Neural cell (in vitro differentiated cells): ENCODE results near the gene S100A1. TPM values are rescaled to one million over a fixed set of nuclear protein-coding genes. Genes with fewer than 3 reads are reported as not detected.

Source experiments
- H2AFZ ChIP-seq: fragments of 200-600, 300-800 bp; sonication (generic), shearing (Covaris generic); 2 replicates; pipeline ENCODE4 v1.6.0; 2014; ENCODE audit warnings: low read depth, mild to moderate bottlenecking, antibody characterized with exemption, low read length, moderate library complexity
- H3F3A ChIP-seq: fragments of 200-600 bp; shearing (Covaris generic); 2 replicates; pipeline ENCODE4 v1.6.1; 2016; ENCODE audit warnings: mild to moderate bottlenecking, moderate library complexity, mixed read lengths, antibody characterized with exemption, low read length; ENCODE audit not compliant: insufficient read depth, poor library complexity, severe bottlenecking
- H3K27ac ChIP-seq: fragments of 200-600, 300-800 bp; sonication (generic), shearing (Covaris generic); 2 replicates; pipeline ENCODE4 v1.5.1; 2014; ENCODE audit warnings: mild to moderate bottlenecking, low read length, moderate library complexity
- H3K27me3 ChIP-seq: fragments of 300-800, 200-600 bp; sonication (generic), shearing (Covaris generic); 2 replicates; pipeline ENCODE4 v1.6.0; 2014; ENCODE audit warnings: mild to moderate bottlenecking, low read depth, low read length, moderate library complexity; ENCODE audit not compliant: insufficient read depth
- H3K36me3 ChIP-seq: fragments of 300-800, 200-600 bp; sonication (generic), shearing (Covaris generic); 2 replicates; pipeline ENCODE4 v1.5.1; 2014; ENCODE audit warnings: mild to moderate bottlenecking, antibody characterized with exemption, low read length, moderate library complexity; ENCODE audit not compliant: insufficient read depth
- H3K4me2 ChIP-seq: fragments of 300-800, 200-600 bp; sonication (generic), shearing (Covaris generic); 2 replicates; pipeline ENCODE4 v1.6.0; 2014; ENCODE audit warnings: mild to moderate bottlenecking, low read length
- H3K4me3 ChIP-seq: fragments of 300-800, 200-600 bp; sonication (generic), shearing (Covaris generic); 2 replicates; pipeline ENCODE4 v1.5.1; 2014; ENCODE audit warnings: mild to moderate bottlenecking, low read length, moderate library complexity
- H3K79me2 ChIP-seq: fragments of 200-600 bp; shearing (Covaris generic); replicated peaks from 2 replicates; pipeline ENCODE4 v1.6.0; 2014; ENCODE audit warnings: mild to moderate bottlenecking, low read length, moderate library complexity; ENCODE audit not compliant: insufficient read depth
- H3K9ac ChIP-seq: fragments of 300-800, 200-600 bp; sonication (generic), shearing (Covaris generic); 2 replicates; pipeline ENCODE4 v1.6.1; 2016; ENCODE audit warnings: mild to moderate bottlenecking, low read length, mixed read lengths
- H3K9me2 ChIP-seq: fragments of 200-600 bp; shearing (Covaris generic); 2 replicates; pipeline ENCODE4 v1.6.1; 2016; ENCODE audit warnings: mild to moderate bottlenecking, low read length, mixed read lengths; ENCODE audit not compliant: insufficient read depth
- H3K9me3 ChIP-seq: fragments of 200-600, 300-800 bp; sonication (generic), shearing (Covaris generic); 2 replicates; pipeline ENCODE4 v1.6.1; 2016; ENCODE audit warnings: mild to moderate bottlenecking, mixed run types, low read length, moderate library complexity, mixed read lengths
- H4K20me1 ChIP-seq: fragments of 200-600 bp; shearing (Covaris generic); 2 replicates; pipeline ENCODE4 v1.6.1; 2016; ENCODE audit warnings: mild to moderate bottlenecking, mixed run types; ENCODE audit not compliant: insufficient read depth
- CTCF ChIP-seq: fragments of 450-650 bp; IDR thresholded peaks from 2 replicates; pipeline ENCODE4 v1.5.1; 2014; ENCODE audit warnings: antibody characterized with exemption, mild to moderate bottlenecking, moderate library complexity; ENCODE audit not compliant: poor library complexity, severe bottlenecking
- EP300 ChIP-seq: fragments of 450-650 bp; conservative IDR thresholded peaks from 2 replicates; pipeline ENCODE4 v1.6.1; 2014; ENCODE audit warnings: antibody characterized with exemption, mild to moderate bottlenecking, moderate library complexity; ENCODE audit not compliant: poor library complexity, severe bottlenecking
- EZH2 ChIP-seq: fragments of 200-600, 300-800 bp; shearing (Covaris generic), sonication (generic); IDR thresholded peaks from 2 replicates; pipeline ENCODE4 v1.6.1; 2014; ENCODE audit warnings: antibody characterized with exemption, low read length, borderline replicate concordance, mild to moderate bottlenecking; ENCODE audit not compliant: insufficient read depth, poor library complexity, severe bottlenecking
- MXI1 ChIP-seq: fragments of 450-650 bp; conservative IDR thresholded peaks from 2 replicates; pipeline ENCODE4 v1.6.1; 2014; ENCODE audit warnings: antibody characterized with exemption, mild to moderate bottlenecking; ENCODE audit not compliant: poor library complexity, severe bottlenecking
- POLR2AphosphoS5 ChIP-seq: IDR thresholded peaks from 2 replicates; pipeline ENCODE4 v1.6.1; 2012
- RAD21 ChIP-seq: fragments of 450-650 bp; conservative IDR thresholded peaks from 2 replicates; pipeline ENCODE4 v1.6.1; 2014; ENCODE audit warnings: antibody characterized with exemption, mild to moderate bottlenecking, moderate library complexity
- REST ChIP-seq: IDR thresholded peaks from 2 replicates; pipeline ENCODE4 v1.6.1; 2012; ENCODE audit warnings: borderline replicate concordance
- SMC3 ChIP-seq: fragments of 450-650 bp; conservative IDR thresholded peaks from 2 replicates; pipeline ENCODE4 v1.6.1; 2014; ENCODE audit warnings: antibody characterized with exemption, mild to moderate bottlenecking, moderate library complexity; ENCODE audit not compliant: poor library complexity
- TAF1 ChIP-seq: IDR thresholded peaks from 2 replicates; pipeline ENCODE4 v1.6.1; 2012; ENCODE audit warnings: low read depth
- polyA plus RNA-seq: library from polyadenylated mRNA; depleted of rRNA; stranded (reverse); fragments of >200 nt; gene quantifications from 2 replicates; pipeline ENCODE4 v1.2.3, GENCODE V29; 2014

The S100A1 gene
- polyA plus RNA-seq, 1 donor from 2014 or later = not detected

GRCh38 chr1:153629971-153630370 lies 1.7 kb downstream of the S100A1 start:
- TF ChIP-seq RAD21 (no peak), REST (no peak), POLR2AphosphoS5 (no peak), SMC3 (no peak), CTCF (no peak), EZH2 (no peak), TAF1 (no peak), EP300 (no peak), MXI1 (no peak)
- Histone ChIP-seq H3F3A (no peaks in the 10 kb centered on the region), H3K4me2 (no peak overlapping the region), H3K27ac (no peak overlapping the region), H3K9me3 (no peaks in the 10 kb centered on the region), H3K4me3 (no peak overlapping the region), H3K9me2 (no peaks in the 10 kb centered on the region), H3K79me2 (peaks cover 10% of the 10 kb centered on the region), H3K36me3 (no peaks in the 10 kb centered on the region), H3K27me3 (no peaks in the 10 kb centered on the region), H3K9ac (no peak overlapping the region), H4K20me1 (no peaks in the 10 kb centered on the region), H2AFZ (no peak overlapping the region)

GRCh38 chr1:153630384-153630783 lies 2.1 kb downstream of the S100A1 start:
- H3K9ac ChIP-seq = no peak overlapping the region
- H4K20me1 ChIP-seq = no peaks in the 10 kb centered on the region
- no peaks in the 10 kb centered on the region for H3K9me3 ChIP-seq
- H3K27me3 ChIP-seq = no peaks in the 10 kb centered on the region
- H3F3A ChIP-seq = no peaks in the 10 kb centered on the region
- no peaks in the 10 kb centered on the region for H3K9me2 ChIP-seq
- H2AFZ ChIP-seq = no peak overlapping the region
- no peaks in the 10 kb centered on the region for H3K36me3 ChIP-seq
- TF ChIP-seq POLR2AphosphoS5 = no peak
- no peak for TF ChIP-seq MXI1
- no peak for TF ChIP-seq REST
- no peak for TF ChIP-seq EZH2
- TF ChIP-seq RAD21 = no peak
- no peak for TF ChIP-seq EP300
- no peak for TF ChIP-seq CTCF
- TF ChIP-seq TAF1 = no peak
- no peak for TF ChIP-seq SMC3
- no peak overlapping the region for H3K4me3 ChIP-seq
- H3K4me2 ChIP-seq = no peak overlapping the region
- no peak overlapping the region for H3K27ac ChIP-seq
- H3K79me2 ChIP-seq = peaks cover 14% of the 10 kb centered on the region
